ENCODE data around the gene GRAMD4.

Gene GRAMD4

GRCh38 chr22:46657996-46658947 lies 38.1 kb downstream of the GRAMD4 start:
- no peak for DNase-seq

- no peak for DNase-seq
Measured at GRCh38 chr22:46659059-46659790, 39.0 kb downstream of the GRAMD4 start.

- no peak for DNase-seq
Measured at GRCh38 chr22:46659791-46660186, 39.6 kb downstream of the GRAMD4 start.

- DNase-seq: no peak
Measured at GRCh38 chr22:46660604-46661201, 40.5 kb downstream of the GRAMD4 start.

- DNase-seq: peak; percentile 31 to 54 (median 42)
Measured at GRCh38 chr22:46661221-46661851, 41.1 kb downstream of the GRAMD4 start.

GRCh38 chr22:46662226-46662625 lies 42.0 kb downstream of the GRAMD4 start:
- DNase-seq: no peak

- DNase-seq: no peak
Measured at GRCh38 chr22:46663001-46663400, 42.8 kb downstream of the GRAMD4 start.

GRCh38 chr22:46663436-46664100 lies 43.4 kb downstream of the GRAMD4 start:
- DNase-seq: no peak

- no peak for DNase-seq
Measured at GRCh38 chr22:46664301-46664855, 44.2 kb downstream of the GRAMD4 start.

GRCh38 chr22:46665151-46665695 lies 45.0 kb downstream of the GRAMD4 start:
- no peak for DNase-seq

- DNase-seq: no peak
Measured at GRCh38 chr22:46665751-46666280, 45.6 kb downstream of the GRAMD4 start.

GRCh38 chr22:46666577-46667244 lies 46.5 kb downstream of the GRAMD4 start:
- no peak for DNase-seq

GRCh38 chr22:46667245-46667623 lies 47.0 kb downstream of the GRAMD4 start:
- no peak for DNase-seq

- no peak for DNase-seq
Measured at GRCh38 chr22:46668116-46668515, 47.9 kb downstream of the GRAMD4 start.

- no peak for DNase-seq
Measured at GRCh38 chr22:46669201-46669600, 49.0 kb downstream of the GRAMD4 start.

- no peak for DNase-seq
Measured at GRCh38 chr22:46671824-46672432, 51.7 kb downstream of the GRAMD4 start.

- DNase-seq: no peak
Measured at GRCh38 chr22:46672731-46673130, 52.5 kb downstream of the GRAMD4 start.

- DNase-seq: no peak
Measured at GRCh38 chr22:46673205-46673604, 53.0 kb downstream of the GRAMD4 start.

GRCh38 chr22:46673662-46674236 lies 53.6 kb downstream of the GRAMD4 start:
- peak in 1 of 3 donors; percentile 33 for DNase-seq

GRCh38 chr22:46674367-46674781 lies 54.2 kb downstream of the GRAMD4 start:
- peak; percentile 69 to 94 (median 92) for DNase-seq
